Duodenal mucosa (tissue), 2 donors: ENCODE measurements around the gene TMEM131.

ENCODE experiments used
- H3K27ac ChIP-seq: one replicate; pipeline ENCODE4 v1.7.0; 2013; ENCODE audit warnings: low read depth, low read length
- H3K27me3 ChIP-seq, 2 donors: one replicate each; pipeline ENCODE4 v1.7.0; 2013; ENCODE audit warnings: low read length in 2 of 2, control low read depth in 1 of 2; ENCODE audit not compliant: insufficient read depth in 2 of 2, control insufficient read depth in 1 of 2
- H3K36me3 ChIP-seq, 2 donors: one replicate each; pipeline ENCODE4 v1.7.0; 2013; ENCODE audit warnings: low read length in 2 of 2, control low read depth in 1 of 2; ENCODE audit not compliant: insufficient read depth in 2 of 2, control insufficient read depth in 1 of 2
- H3K4me1 ChIP-seq, 2 donors: one replicate each; pipeline ENCODE4 v1.7.0; 2013; ENCODE audit warnings: low read length in 2 of 2, control low read depth in 1 of 2; ENCODE audit not compliant: insufficient read depth in 2 of 2, control insufficient read depth in 1 of 2
- H3K4me3 ChIP-seq, 2 donors: one replicate each; pipeline ENCODE4 v1.7.0; 2013; ENCODE audit warnings: low read length in 2 of 2, low read depth in 1 of 2
- H3K9ac ChIP-seq, 2 donors: one replicate each; pipeline ENCODE4 v1.7.0; 2013; ENCODE audit warnings: low read length in 2 of 2, low read depth in 1 of 2
- H3K9me3 ChIP-seq, 2 donors: one replicate each; pipeline ENCODE4 v1.7.0; 2013; ENCODE audit warnings: low read length in 2 of 2, control low read depth in 1 of 2; ENCODE audit not compliant: control insufficient read depth in 1 of 2

The TMEM131 gene

GRCh38 chr2:97749581-97749980 lies 246.2 kb downstream of the TMEM131 start:
- H3K27ac ChIP-seq: no peak overlapping the region
- H3K9ac ChIP-seq: no peak overlapping the region
- no peaks in the 10 kb centered on the region for H3K27me3 ChIP-seq
- peaks cover 0 to 20% of the 10 kb centered on the region in 2 donors for H3K36me3 ChIP-seq
- no peaks in the 10 kb centered on the region for H3K9me3 ChIP-seq
- H3K4me3 ChIP-seq: no peak overlapping the region
- no peaks in the 10 kb centered on the region for H3K4me1 ChIP-seq

- Histone ChIP-seq H3K9me3 (no peaks in the 10 kb centered on the region), H3K27ac (no peak overlapping the region), H3K4me3 (no peak overlapping the region), H3K27me3 (no peaks in the 10 kb centered on the region), H3K9ac (no peak overlapping the region), H3K36me3 (peaks cover 6 to 16% of the 10 kb centered on the region in 2 donors), H3K4me1 (no peaks in the 10 kb centered on the region)
Measured at GRCh38 chr2:97747716-97748115, 248.0 kb downstream of the TMEM131 start.

GRCh38 chr2:97747285-97747684 lies 248.5 kb downstream of the TMEM131 start:
- Histone ChIP-seq H3K27me3 (no peaks in the 10 kb centered on the region), H3K9ac (no peak overlapping the region), H3K4me1 (no peaks in the 10 kb centered on the region), H3K4me3 (no peak overlapping the region), H3K9me3 (no peaks in the 10 kb centered on the region), H3K36me3 (peaks cover 6 to 13% of the 10 kb centered on the region in 2 donors), H3K27ac (no peak overlapping the region)

GRCh38 chr2:97745474-97746174 lies 250.1 kb downstream of the TMEM131 start:
- no peak overlapping the region for H3K27ac ChIP-seq
- H3K4me3 ChIP-seq: no peak overlapping the region
- peaks cover 6% of the 10 kb centered on the region in 2 donors for H3K36me3 ChIP-seq
- no peak overlapping the region for H3K9ac ChIP-seq
- H3K4me1 ChIP-seq: no peaks in the 10 kb centered on the region
- no peaks in the 10 kb centered on the region for H3K9me3 ChIP-seq
- H3K27me3 ChIP-seq: no peaks in the 10 kb centered on the region

GRCh38 chr2:97743913-97744312 lies 251.8 kb downstream of the TMEM131 start:
- no peak overlapping the region for H3K9ac ChIP-seq
- H3K36me3 ChIP-seq: peaks cover 0 to 6% of the 10 kb centered on the region in 2 donors
- no peaks in the 10 kb centered on the region for H3K4me1 ChIP-seq
- no peak overlapping the region for H3K4me3 ChIP-seq
- H3K27ac ChIP-seq: no peak overlapping the region
- H3K27me3 ChIP-seq: no peaks in the 10 kb centered on the region
- no peaks in the 10 kb centered on the region for H3K9me3 ChIP-seq

GRCh38 chr2:97742381-97742847 lies 253.3 kb downstream of the TMEM131 start:
- Histone ChIP-seq H3K9me3 (no peaks in the 10 kb centered on the region), H3K4me3 (no peak overlapping the region), H3K4me1 (no peaks in the 10 kb centered on the region), H3K27ac (no peak overlapping the region), H3K9ac (no peak overlapping the region), H3K36me3 (peaks cover 0 to 6% of the 10 kb centered on the region in 2 donors), H3K27me3 (no peaks in the 10 kb centered on the region)

GRCh38 chr2:97741686-97742085 lies 254.1 kb downstream of the TMEM131 start:
- Histone ChIP-seq H3K9ac (no peak overlapping the region), H3K27me3 (no peaks in the 10 kb centered on the region), H3K4me1 (no peaks in the 10 kb centered on the region), H3K27ac (no peak overlapping the region), H3K36me3 (peaks cover 0 to 6% of the 10 kb centered on the region in 2 donors), H3K4me3 (no peak overlapping the region), H3K9me3 (no peaks in the 10 kb centered on the region)

- Histone ChIP-seq H3K27me3 (no peaks in the 10 kb centered on the region), H3K4me1 (no peaks in the 10 kb centered on the region)
Measured at GRCh38 chr2:97741251-97741650, 254.5 kb downstream of the TMEM131 start.

GRCh38 chr2:97740590-97741182 lies 255.1 kb downstream of the TMEM131 start:
- H3K9me3 ChIP-seq: no peaks in the 10 kb centered on the region

More at GRCh38 chr2:97741251-97741650, 254.5 kb downstream of the TMEM131 start:
- Histone ChIP-seq H3K9ac (no peak overlapping the region), H3K36me3 (peaks cover 0 to 6% of the 10 kb centered on the region in 2 donors), H3K27ac (no peak overlapping the region), H3K9me3 (no peaks in the 10 kb centered on the region), H3K4me3 (no peak overlapping the region)

GRCh38 chr2:97739893-97740245 lies 255.9 kb downstream of the TMEM131 start:
- no peaks in the 10 kb centered on the region for H3K27me3 ChIP-seq
- no peak overlapping the region for H3K27ac ChIP-seq
- H3K9me3 ChIP-seq: no peaks in the 10 kb centered on the region
- H3K36me3 ChIP-seq: peaks cover 0 to 6% of the 10 kb centered on the region in 2 donors
- no peaks in the 10 kb centered on the region for H3K4me1 ChIP-seq
- no peak overlapping the region for H3K9ac ChIP-seq
- no peak overlapping the region for H3K4me3 ChIP-seq

More at GRCh38 chr2:97740590-97741182, 255.1 kb downstream of the TMEM131 start:
- Histone ChIP-seq H3K4me1 (no peaks in the 10 kb centered on the region), H3K36me3 (peaks cover 0 to 6% of the 10 kb centered on the region in 2 donors), H3K27me3 (no peaks in the 10 kb centered on the region), H3K4me3 (no peak overlapping the region), H3K9ac (no peak overlapping the region), H3K27ac (no peak overlapping the region)
